GM19043 (cell line): Measurements from ENCODE around the gene SH3BP1.

ENCODE experiments used
- ATAC-seq: cut with Tn5 transposase; IDR thresholded peaks from one replicate; pipeline ENCODE4 v1.9.1; 2021; ENCODE audit warnings: low read depth; ENCODE audit not compliant: unreplicated experiment

SH3BP1 gene

GRCh38 chr22:37703906-37704305, 64.4 kb downstream of the SH3BP1 start:
- ATAC-seq = no peak

GRCh38 chr22:37704645-37705044, 65.2 kb downstream of the SH3BP1 start:
- ATAC-seq = no peak

GRCh38 chr22:37705205-37705604, 65.7 kb downstream of the SH3BP1 start:
- ATAC-seq = no peak
